ENCODE measurements around the gene JPH3. TPM values are rescaled to one million over a fixed set of nuclear protein-coding genes. Genes with fewer than 3 reads are reported as not detected.
A peak's percentile ranks its signal among the peaks of the same experiment; 100 is the strongest.

The JPH3 gene
- total RNA-seq, 1 experiment from 2014 or later: not detected

DNA sequence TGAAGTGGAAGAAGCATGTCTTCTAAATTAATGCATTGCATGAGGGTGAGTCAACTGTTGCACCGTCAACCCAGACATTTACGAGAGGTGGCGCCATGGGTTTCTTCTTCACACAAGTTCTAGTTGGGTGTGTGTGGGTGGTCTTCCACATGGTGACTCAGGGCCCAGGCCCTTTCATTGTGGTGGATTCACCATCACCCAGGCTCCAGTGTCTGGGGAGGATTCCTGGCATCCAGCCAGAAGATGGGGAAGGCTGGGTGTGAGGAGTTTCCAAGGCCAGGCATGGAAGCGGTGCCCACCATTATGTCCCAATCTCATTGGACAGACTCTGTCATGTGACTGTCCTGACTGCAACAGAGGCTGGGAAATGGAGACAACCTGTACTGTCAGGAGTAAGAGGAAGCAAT lies 21.4 kb upstream of the JPH3 start:
- H3K4me2 ChIP-seq: no peak overlapping the region
- H3K36me3 ChIP-seq (ENCODE audit: low read depth): no peaks in the 10 kb centered on the region
- H3K27ac ChIP-seq: no peak overlapping the region
- no peak for TF ChIP-seq EZH2 (IDR thresholded peaks at IDR 0.05; ENCODE audit: low read depth)
- TF ChIP-seq, protein P1, sequence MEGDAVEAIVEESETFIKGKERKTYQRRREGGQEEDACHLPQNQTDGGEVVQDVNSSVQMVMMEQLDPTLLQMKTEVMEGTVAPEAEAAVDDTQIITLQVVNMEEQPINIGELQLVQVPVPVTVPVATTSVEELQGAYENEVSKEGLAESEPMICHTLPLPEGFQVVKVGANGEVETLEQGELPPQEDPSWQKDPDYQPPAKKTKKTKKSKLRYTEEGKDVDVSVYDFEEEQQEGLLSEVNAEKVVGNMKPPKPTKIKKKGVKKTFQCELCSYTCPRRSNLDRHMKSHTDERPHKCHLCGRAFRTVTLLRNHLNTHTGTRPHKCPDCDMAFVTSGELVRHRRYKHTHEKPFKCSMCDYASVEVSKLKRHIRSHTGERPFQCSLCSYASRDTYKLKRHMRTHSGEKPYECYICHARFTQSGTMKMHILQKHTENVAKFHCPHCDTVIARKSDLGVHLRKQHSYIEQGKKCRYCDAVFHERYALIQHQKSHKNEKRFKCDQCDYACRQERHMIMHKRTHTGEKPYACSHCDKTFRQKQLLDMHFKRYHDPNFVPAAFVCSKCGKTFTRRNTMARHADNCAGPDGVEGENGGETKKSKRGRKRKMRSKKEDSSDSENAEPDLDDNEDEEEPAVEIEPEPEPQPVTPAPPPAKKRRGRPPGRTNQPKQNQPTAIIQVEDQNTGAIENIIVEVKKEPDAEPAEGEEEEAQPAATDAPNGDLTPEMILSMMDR (conservative IDR thresholded peaks at IDR 0.05): no peak
- no peaks in the 10 kb centered on the region for H4K20me1 ChIP-seq (ENCODE audit: insufficient read depth)
- H3F3A ChIP-seq (ENCODE audit: insufficient read depth, low read depth): no peaks in the 10 kb centered on the region
- H3K4me1 ChIP-seq (replicated peaks; ENCODE audit: insufficient read depth): peaks cover 17% of the 10 kb centered on the region
- DNase-seq: peak in 1 of 2 experiments; percentile 25
- H2AFZ ChIP-seq: no peak overlapping the region
- H3K79me2 ChIP-seq (ENCODE audit: low read depth): no peaks in the 10 kb centered on the region
- 0 out of 2 replicates have a peak, but pooled peaks cover 5% of the 10 kb centered on the region for H3K9me3 ChIP-seq (ENCODE audit: insufficient read depth, low read depth)
- CTCF ChIA-PET: no interaction called here
- H3K27me3 ChIP-seq (ENCODE audit: insufficient read depth, low read depth): peaks cover 9% of the 10 kb centered on the region; the same call in 1 of the 2 replicates
- no peaks in the 10 kb centered on the region for H3K9me2 ChIP-seq (ENCODE audit: insufficient read depth)
- intact Hi-C loops (cut with micrococcal nuclease; ENCODE audit: unreplicated experiment): no loop called here
- POLR2A ChIA-PET (ENCODE audit: unreplicated experiment): no interaction called here
- no peak overlapping the region for H3K4me3 ChIP-seq
- no TSS peak for BruUV-seq (replicated peaks)

DNA sequence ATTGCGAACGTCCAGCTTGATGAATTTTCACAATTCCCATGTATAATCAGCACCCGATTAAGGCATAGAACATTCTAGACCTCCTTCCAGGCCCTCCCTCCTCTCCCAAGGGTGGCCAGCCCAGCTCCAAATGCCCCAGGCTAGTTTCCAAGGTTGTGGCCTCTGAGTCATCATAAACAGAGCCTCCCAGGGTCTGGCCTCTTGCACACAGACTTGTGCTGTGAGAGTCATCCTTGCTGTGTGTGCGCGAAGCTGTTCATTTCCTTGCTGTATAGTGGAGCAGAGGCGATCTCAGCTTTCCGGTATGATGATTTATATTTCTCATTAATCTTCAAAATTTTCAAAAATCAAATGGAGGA lies 20.5 kb upstream of the JPH3 start:
- peak; percentile 75 to 79 for DNase-seq
- no peak overlapping the region for H3K27ac ChIP-seq
- ChIA-PET POLR2A (ENCODE audit: unreplicated experiment) (no interaction called here), CTCF (interaction anchor here (0.6 to 1.2 kb wide), 6 partner anchors 10 to 195 kb away, joined by 3 to 6 read pairs (median 4); no protein-coding TSS in a partner anchor)
- 0 out of 2 replicates have a peak overlapping the region, but pooled peaks have one; percentile 23 for H3K4me3 ChIP-seq
- H3K79me2 ChIP-seq (ENCODE audit: low read depth): no peaks in the 10 kb centered on the region
- no peaks in the 10 kb centered on the region for H4K20me1 ChIP-seq (ENCODE audit: insufficient read depth)
- peak overlapping the region; percentile 54; the same call in 1 of the 2 replicates for H3K4me2 ChIP-seq
- H2AFZ ChIP-seq: no peak overlapping the region
- peaks cover 14% of the 10 kb centered on the region for H3K27me3 ChIP-seq (ENCODE audit: insufficient read depth, low read depth)
- TF ChIP-seq, protein P1 (conservative IDR thresholded peaks at IDR 0.05): no peak
- no peak for TF ChIP-seq EZH2 (IDR thresholded peaks at IDR 0.05; ENCODE audit: low read depth)
- H3K36me3 ChIP-seq (ENCODE audit: low read depth): no peaks in the 10 kb centered on the region
- no peaks in the 10 kb centered on the region for H3F3A ChIP-seq (ENCODE audit: insufficient read depth, low read depth)
- H3K9me3 ChIP-seq (ENCODE audit: insufficient read depth, low read depth): 0 out of 2 replicates have a peak, but pooled peaks cover 5% of the 10 kb centered on the region
- BruUV-seq (replicated peaks): no TSS peak
- intact Hi-C loops (cut with micrococcal nuclease; ENCODE audit: unreplicated experiment): no loop called here
- peaks cover 17% of the 10 kb centered on the region for H3K4me1 ChIP-seq (replicated peaks; ENCODE audit: insufficient read depth)
- no peaks in the 10 kb centered on the region for H3K9me2 ChIP-seq (ENCODE audit: insufficient read depth)

- DNase-seq: peak; percentile 31 to 39
- intact Hi-C loops (cut with micrococcal nuclease; ENCODE audit: unreplicated experiment): no loop called here
- Histone ChIP-seq H3K36me3 (ENCODE audit: low read depth) (no peaks in the 10 kb centered on the region), H3K9me3 (ENCODE audit: insufficient read depth, low read depth) (0 out of 2 replicates have a peak, but pooled peaks cover 5% of the 10 kb centered on the region), H3K27ac (no peak overlapping the region), H2AFZ (no peak overlapping the region), H3K4me3 (0 out of 2 replicates have a peak overlapping the region, but pooled peaks have one; percentile 23), H3K9me2 (ENCODE audit: insufficient read depth) (no peaks in the 10 kb centered on the region), H4K20me1 (ENCODE audit: insufficient read depth) (no peaks in the 10 kb centered on the region), H3K4me1 (replicated peaks; ENCODE audit: insufficient read depth) (peaks cover 17% of the 10 kb centered on the region), H3K4me2 (peak overlapping the region; percentile 54; the same call in 1 of the 2 replicates), H3K79me2 (ENCODE audit: low read depth) (no peaks in the 10 kb centered on the region), H3F3A (ENCODE audit: insufficient read depth, low read depth) (no peaks in the 10 kb centered on the region), H3K27me3 (ENCODE audit: insufficient read depth, low read depth) (peaks cover 16% of the 10 kb centered on the region)
- TF ChIP-seq, protein P1 (conservative IDR thresholded peaks at IDR 0.05): no peak
- no peak for TF ChIP-seq EZH2 (IDR thresholded peaks at IDR 0.05; ENCODE audit: low read depth)
- ChIA-PET POLR2A (ENCODE audit: unreplicated experiment) (no interaction called here), CTCF (interaction anchor here (0.6 to 1.2 kb wide), 6 partner anchors 11 to 195 kb away, joined by 3 to 6 read pairs (median 4); no protein-coding TSS in a partner anchor)
- BruUV-seq (replicated peaks): TSS peak; percentile 22
Measured at GRCh38 chr16:87582216-87582965, 19.9 kb upstream of the JPH3 start.
